GM12865 (cell line): ENCODE data around the gene TEDC2.
A peak's percentile ranks its signal among the peaks of the same experiment; 100 is the strongest.
"Not testable (repeated sequence)": the region's sequence is repeated elsewhere in the genome, so short reads cannot be mapped to it uniquely, and the experiment has no call there.

ENCODE experiments used
- DNase-seq: peaks from one replicate; pipeline ENCODE4 v3.0.0; 2010; ENCODE audit warnings: low read depth
- H3K4me3 ChIP-seq: 2 replicates; pipeline ENCODE4 v1.5.1; 2011; ENCODE audit warnings: mild to moderate bottlenecking, low read depth, low read length, control low read depth
- TF ChIP-seq, protein P1 (sequence below): IDR thresholded peaks from 2 replicates; pipeline ENCODE4 v1.5.1; 2011; ENCODE audit warnings: low read length, control low read depth, low read depth, inconsistent platforms; ENCODE audit not compliant: insufficient read depth; ENCODE audit errors: missing control alignments

Gene TEDC2

DNA sequence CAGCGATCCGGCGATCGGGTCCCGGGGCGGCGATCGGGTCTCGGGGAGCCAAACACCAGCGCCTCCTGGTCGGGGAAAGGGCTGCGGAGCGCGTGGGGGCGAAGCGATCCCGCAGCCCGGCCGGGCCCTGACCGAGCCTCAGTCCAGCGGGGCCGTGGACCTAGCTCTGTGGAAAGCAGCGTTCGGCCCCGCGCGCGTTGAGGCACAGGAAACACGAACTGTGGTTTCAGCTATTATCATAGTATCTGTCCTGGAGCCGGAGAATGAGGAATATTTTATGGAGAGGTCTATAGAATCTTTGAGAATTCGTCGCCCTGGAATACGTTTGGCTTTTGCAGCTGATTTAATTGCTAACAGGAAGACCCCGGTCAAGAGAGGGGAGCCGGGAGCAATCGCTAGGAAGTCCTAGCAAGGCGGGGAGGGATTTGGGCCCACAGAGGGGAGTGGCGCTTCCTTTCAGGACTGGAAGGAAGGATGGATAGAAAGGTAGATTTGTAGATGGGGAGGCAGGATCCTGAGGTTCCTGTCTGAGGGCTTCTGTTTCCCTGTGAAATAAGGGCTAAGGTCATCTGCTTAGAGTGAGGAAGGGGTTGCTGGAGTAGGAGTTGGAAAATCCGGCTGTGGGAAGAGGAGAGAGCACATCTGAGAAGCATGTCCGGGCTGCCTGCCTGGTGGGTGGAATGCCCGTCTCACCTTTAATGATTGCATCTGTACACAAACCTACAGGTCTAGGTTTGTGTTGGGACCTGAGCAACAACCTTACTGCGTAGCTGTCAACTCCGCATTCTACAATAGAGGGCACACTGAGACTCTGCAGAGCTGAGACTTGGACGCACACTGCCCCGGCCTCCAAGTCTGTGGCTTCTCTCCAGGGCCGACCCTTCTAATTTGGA, 29.9 kb upstream of the TEDC2 start:
- TF ChIP-seq, protein P1, sequence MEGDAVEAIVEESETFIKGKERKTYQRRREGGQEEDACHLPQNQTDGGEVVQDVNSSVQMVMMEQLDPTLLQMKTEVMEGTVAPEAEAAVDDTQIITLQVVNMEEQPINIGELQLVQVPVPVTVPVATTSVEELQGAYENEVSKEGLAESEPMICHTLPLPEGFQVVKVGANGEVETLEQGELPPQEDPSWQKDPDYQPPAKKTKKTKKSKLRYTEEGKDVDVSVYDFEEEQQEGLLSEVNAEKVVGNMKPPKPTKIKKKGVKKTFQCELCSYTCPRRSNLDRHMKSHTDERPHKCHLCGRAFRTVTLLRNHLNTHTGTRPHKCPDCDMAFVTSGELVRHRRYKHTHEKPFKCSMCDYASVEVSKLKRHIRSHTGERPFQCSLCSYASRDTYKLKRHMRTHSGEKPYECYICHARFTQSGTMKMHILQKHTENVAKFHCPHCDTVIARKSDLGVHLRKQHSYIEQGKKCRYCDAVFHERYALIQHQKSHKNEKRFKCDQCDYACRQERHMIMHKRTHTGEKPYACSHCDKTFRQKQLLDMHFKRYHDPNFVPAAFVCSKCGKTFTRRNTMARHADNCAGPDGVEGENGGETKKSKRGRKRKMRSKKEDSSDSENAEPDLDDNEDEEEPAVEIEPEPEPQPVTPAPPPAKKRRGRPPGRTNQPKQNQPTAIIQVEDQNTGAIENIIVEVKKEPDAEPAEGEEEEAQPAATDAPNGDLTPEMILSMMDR: peak; percentile 29
- DNase-seq: peak; percentile 58
- peak overlapping the region; percentile 82 for H3K4me3 ChIP-seq

GRCh38 chr16:2432286-2432685, 27.6 kb upstream of the TEDC2 start:
- no peak overlapping the region for H3K4me3 ChIP-seq
- TF ChIP-seq, protein P1: no peak
- no peak for DNase-seq

DNA sequence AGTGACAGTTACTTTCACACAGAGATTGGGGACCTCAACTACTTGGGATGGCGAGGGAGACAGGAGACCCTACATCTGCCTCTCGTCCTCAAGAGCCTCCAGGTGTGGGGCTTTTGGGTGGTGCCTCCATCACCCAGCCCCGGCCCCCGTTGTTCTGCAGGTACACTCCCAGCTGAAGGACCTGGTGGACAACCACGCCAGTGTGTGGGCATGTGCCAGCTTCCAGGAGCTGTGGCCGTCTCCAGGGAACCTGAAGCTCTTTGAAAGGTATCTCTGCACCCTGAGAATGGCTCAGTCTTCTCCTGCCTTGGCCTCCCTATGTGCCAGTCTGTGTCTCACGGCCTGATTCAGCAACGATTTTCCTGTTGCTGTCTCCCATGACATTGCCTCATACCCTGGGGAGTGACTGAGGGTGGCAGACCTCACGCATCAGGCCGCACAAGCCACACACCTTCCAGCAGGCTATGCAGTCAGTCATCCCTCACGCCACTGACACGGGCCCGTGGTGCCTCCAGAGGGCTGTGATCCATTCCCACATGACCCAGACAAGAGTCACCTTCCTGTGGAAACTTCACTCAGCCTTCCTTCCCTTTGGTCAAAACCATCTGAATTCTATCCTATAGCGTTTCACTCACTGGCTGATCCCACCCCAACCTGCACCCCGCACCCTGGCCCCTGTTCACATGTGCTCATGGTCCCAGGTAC, 27.0 kb upstream of the TEDC2 start:
- no peak for DNase-seq
- no peak overlapping the region for H3K4me3 ChIP-seq
- TF ChIP-seq, protein P1: no peak

- H3K4me3 ChIP-seq, DNase-seq: not testable (repeated sequence)
These were observed 24.7 kb upstream of the TEDC2 start for GRCh38 chr16:2435236-2435635.

- TF ChIP-seq, protein P1: no peak
- no peak overlapping the region for H3K4me3 ChIP-seq
- no peak for DNase-seq
These were observed 23.8 kb upstream of the TEDC2 start for GRCh38 chr16:2436110-2436509.

DNA sequence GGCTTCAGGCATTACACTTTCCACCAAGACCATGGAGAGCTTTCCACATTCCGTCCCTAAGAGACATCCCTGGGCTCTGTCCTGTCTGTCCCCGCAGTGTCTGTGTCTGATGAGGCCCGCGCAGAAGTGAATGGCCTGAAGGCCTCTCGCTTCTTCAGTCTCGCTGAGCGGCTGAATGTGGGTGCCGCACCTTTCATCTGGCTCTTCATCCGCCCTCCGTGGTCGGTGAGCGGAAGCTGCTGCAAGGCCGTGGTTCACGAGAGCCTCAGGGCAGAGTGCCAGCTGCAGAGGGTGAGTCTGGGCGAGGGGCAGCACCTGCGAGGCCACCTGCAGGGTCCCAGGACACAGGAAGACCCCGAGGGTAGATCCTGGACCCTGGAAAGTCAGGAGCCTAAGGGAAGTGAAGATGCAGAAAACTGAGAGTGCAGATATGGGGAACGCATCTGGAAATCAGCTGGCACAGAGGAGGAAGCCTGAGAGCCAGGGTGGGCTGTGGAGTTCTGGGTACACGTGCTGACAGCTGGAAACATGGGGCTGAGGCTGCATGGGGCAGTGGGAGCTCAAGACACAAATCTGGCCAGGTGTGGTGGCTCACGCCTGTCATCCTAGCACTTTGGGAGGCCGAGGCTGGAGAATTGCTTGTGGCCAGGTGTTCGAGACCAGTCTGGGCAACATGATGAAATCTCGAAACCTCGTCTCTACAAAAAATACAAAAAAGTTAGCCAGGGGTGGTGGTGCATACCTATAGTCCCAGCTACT, 22.7 kb upstream of the TEDC2 start:
- DNase-seq: no peak
- H3K4me3 ChIP-seq: no peak overlapping the region
- TF ChIP-seq, protein P1: no peak

- DNase-seq: no peak
- H3K4me3 ChIP-seq: no peak overlapping the region
- TF ChIP-seq, protein P1: no peak
These were observed 21.8 kb upstream of the TEDC2 start for GRCh38 chr16:2438121-2438520.
